ENCODE results near the gene MTMR10.

MTMR10 gene

DNA sequence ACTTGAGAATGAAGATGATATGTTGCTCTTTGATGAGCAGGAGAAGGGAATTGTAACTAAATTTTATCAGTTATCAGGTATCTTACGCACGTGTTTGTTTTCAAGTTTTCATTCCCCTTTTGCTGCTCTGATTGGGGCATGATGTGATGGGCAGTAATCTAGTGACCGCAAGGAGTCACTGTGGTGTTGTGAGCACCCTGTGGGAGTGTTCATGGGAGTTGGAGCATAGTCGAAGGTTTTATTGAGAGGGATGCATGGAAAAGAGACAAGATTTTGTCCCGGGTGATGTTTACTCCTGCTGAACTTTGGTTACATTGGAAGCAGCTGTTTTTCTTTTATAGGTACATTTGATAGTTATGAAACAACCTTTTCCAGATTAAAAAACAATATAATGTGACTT, 85.6 kb downstream of the MTMR10 start:
- Histone ChIP-seq H3K9me3 (no peaks in the 10 kb centered on the region; the same call in 1 of the 2 replicates), H3K36me3 (no peaks in the 10 kb centered on the region; the same call in none of the 2 replicates), H3K27me3 (no peaks in the 10 kb centered on the region), H3K4me3 (ENCODE audit: low read depth, low read length) (no peak overlapping the region), H3K4me1 (no peaks in the 10 kb centered on the region)
- TF ChIP-seq, protein P1, sequence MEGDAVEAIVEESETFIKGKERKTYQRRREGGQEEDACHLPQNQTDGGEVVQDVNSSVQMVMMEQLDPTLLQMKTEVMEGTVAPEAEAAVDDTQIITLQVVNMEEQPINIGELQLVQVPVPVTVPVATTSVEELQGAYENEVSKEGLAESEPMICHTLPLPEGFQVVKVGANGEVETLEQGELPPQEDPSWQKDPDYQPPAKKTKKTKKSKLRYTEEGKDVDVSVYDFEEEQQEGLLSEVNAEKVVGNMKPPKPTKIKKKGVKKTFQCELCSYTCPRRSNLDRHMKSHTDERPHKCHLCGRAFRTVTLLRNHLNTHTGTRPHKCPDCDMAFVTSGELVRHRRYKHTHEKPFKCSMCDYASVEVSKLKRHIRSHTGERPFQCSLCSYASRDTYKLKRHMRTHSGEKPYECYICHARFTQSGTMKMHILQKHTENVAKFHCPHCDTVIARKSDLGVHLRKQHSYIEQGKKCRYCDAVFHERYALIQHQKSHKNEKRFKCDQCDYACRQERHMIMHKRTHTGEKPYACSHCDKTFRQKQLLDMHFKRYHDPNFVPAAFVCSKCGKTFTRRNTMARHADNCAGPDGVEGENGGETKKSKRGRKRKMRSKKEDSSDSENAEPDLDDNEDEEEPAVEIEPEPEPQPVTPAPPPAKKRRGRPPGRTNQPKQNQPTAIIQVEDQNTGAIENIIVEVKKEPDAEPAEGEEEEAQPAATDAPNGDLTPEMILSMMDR (IDR thresholded peaks at IDR 0.05; ENCODE audit: low read depth, low read length): peak; percentile 12; the same call in 1 of the 2 replicates
- DNase-seq: no peak

DNA sequence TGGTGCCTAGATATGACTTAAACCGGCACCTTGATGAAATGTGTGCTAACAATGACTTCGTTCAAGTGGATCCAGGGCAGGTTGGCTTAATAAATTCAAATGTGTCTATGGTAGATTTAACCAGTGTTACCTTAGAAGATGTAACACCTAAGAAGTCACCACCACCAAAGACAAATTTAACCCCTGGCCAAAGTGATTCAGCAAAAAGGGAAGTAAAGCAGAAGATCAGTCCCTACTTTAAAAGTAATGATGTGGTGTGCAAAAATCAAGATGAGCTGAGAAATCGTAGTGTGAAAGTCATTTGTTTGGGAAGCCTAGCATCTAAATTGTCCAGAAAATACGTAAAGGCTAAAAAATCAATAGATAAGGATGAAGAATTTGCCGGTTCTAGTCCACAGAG, 86.6 kb downstream of the MTMR10 start:
- H3K4me1 ChIP-seq: no peaks in the 10 kb centered on the region
- no peaks in the 10 kb centered on the region; the same call in none of the 2 replicates for H3K36me3 ChIP-seq
- H3K4me3 ChIP-seq (ENCODE audit: low read depth, low read length): peak overlapping the region; percentile 60; the same call in 1 of the 2 replicates
- no peaks in the 10 kb centered on the region; the same call in 1 of the 2 replicates for H3K9me3 ChIP-seq
- H3K27me3 ChIP-seq: no peaks in the 10 kb centered on the region
- no peak for DNase-seq
- TF ChIP-seq, protein P1 (IDR thresholded peaks at IDR 0.05; ENCODE audit: low read depth, low read length): no peak

DNA sequence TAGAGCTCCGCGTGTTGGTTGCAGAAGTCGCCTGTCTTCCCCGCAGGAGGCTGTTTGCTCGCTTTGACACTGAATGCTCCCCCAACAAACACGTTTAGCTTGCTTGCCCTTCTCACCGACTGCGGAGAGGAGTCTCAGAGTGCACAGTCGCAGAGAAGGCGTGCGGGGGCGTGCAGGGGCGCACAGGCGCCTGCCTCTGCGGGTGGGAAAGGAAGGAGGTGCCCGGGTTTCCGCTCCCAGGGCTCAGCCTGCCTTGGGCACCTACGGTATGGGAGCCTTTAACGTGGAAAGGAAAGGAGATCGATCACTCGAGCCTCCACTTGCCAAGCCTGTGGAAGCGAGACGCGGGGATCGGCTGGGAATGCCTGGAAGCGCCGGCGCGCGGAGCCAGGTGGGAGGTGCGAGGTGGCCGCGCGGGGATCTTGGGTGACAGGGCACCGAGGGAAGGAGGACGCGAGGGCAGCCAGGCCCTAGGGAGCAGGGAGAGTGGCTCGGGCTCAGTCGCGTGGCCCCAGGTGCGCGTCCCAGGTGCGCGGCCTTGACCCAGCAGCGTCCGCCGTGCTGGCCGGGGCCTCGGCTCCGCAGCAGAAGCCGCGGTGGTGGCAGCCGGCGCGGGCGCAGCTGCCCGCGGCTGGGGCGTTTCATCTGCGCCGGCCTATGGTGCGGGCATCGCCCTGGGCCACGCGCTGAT, 87.8 kb downstream of the MTMR10 start, which contains the start of gene FAN1:
Gene FAN1 (plus strand): TSS at position 419 of the 691 bp plus-strand sequence. CDS start 749 bp downstream, outside the sequence.
- Histone ChIP-seq H3K4me1 (no peaks in the 10 kb centered on the region), H3K9me3 (no peaks in the 10 kb centered on the region; the same call in 1 of the 2 replicates), H3K36me3 (no peaks in the 10 kb centered on the region; the same call in 1 of the 2 replicates), H3K4me3 (ENCODE audit: low read depth, low read length) (peak within 1 kb of the TSS; percentile 60), H3K27me3 (no peaks in the 10 kb centered on the region)
- peak; percentile 92 for DNase-seq
- TF ChIP-seq, protein P1 (IDR thresholded peaks at IDR 0.05; ENCODE audit: low read depth, low read length): peak; percentile 16; the same call in 1 of the 2 replicates

DNA sequence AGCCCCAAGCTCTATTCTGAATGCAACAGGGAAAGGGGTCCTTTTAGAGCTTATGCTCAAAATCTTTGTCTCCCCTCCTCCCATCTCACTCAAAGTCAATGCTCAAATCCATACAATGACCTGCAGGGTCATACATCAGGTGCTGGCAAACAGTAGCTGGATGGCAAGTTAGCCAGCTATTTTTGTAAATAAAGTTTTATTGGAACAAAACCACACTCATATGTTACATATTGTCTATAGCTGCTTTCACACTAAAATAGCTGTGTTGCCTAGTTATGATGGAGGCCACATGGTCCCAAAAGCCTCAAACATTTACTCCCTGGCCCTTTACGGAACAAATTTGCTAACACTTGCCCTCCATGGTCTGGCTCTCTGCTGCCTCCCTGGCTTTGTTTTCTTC, 89.5 kb downstream of the MTMR10 start:
- TF ChIP-seq, protein P1 (IDR thresholded peaks at IDR 0.05; ENCODE audit: low read depth, low read length): no peak
- Histone ChIP-seq H3K27me3 (no peaks in the 10 kb centered on the region), H3K4me1 (no peaks in the 10 kb centered on the region), H3K36me3 (no peaks in the 10 kb centered on the region; the same call in 1 of the 2 replicates), H3K4me3 (ENCODE audit: low read depth, low read length) (no peak overlapping the region), H3K9me3 (no peaks in the 10 kb centered on the region; the same call in 1 of the 2 replicates)
- DNase-seq: no peak

DNA sequence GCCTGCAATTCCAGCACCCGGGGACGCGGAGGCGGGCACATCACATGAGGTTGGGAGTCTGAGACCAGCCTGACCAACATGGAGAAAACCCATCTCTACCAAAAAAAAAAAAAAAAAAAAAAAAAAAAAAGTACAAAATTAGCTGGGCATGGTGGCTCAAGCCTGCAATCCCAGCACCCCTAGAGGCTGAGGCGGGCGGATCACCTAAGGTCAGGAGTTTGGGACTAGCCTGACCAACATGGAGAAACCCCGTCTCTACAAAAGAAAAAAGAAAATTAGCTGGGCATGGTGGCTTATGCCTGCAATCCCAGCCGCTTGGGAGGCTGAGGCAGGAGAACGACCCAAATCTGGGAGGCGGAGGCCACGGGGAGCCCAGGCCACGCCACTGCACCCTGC, 95.2 kb downstream of the MTMR10 start:
- Histone ChIP-seq H3K9me3 (no peaks in the 10 kb centered on the region), H3K27me3 (no peaks in the 10 kb centered on the region), H3K36me3 (no peaks in the 10 kb centered on the region), H3K4me1 (no peaks in the 10 kb centered on the region), H3K4me3 (ENCODE audit: low read depth, low read length) (no peak overlapping the region)
- DNase-seq: no peak
- TF ChIP-seq, protein P1 (IDR thresholded peaks at IDR 0.05; ENCODE audit: low read depth, low read length): no peak

Data from BE2C (cell line).